ENCODE measurements around the gene PFN3. TPM values are rescaled to one million over a fixed set of nuclear protein-coding genes. Genes with fewer than 3 reads are reported as not detected.

The PFN3 gene, protein sequence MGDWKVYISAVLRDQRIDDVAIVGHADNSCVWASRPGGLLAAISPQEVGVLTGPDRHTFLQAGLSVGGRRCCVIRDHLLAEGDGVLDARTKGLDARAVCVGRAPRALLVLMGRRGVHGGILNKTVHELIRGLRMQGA
- polyA plus RNA-seq (ENCODE audit: insufficient read length in 4 of 4) = 1 to 10 TPM in 3 of 4 donors, under 1 TPM in 1; 0.50 to 2.2 (median 1.1) TPM

DNA sequence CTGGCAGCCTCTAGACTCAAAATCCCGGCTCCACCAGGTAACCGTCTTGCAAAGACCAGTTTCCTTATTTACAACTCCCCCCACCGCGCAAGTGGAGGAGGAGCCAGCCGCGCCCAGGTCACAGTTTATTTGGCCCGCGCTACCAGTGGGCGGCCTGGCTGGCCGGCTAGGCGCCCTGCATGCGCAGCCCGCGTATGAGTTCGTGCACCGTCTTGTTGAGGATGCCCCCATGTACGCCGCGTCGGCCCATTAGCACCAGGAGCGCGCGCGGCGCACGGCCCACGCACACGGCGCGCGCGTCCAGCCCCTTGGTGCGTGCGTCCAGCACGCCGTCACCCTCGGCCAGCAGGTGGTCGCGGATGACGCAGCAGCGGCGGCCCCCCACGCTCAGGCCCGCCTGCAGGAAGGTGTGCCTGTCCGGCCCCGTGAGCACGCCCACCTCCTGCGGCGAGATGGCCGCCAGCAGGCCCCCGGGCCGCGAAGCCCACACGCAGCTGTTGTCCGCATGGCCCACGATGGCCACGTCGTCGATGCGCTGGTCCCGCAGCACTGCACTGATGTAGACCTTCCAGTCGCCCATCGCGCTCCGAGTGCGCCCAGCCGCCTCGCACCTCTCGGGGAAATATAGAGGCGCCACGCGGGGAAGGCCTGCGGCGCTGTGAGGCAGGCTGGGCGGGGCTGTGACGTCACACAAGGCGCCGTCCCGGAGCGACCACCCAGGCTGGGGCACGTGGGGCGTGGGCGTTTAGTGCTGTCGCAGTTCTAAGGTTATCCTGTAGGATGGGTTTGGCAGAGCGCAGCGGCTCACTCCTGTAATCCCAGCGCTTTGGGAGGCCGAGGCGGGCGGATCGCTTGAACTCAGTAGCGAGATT lies at the start of gene PFN3:
Gene PFN3 (minus strand): TSS at position 665 of the 872 bp plus-strand sequence. CDS start 85 bp downstream, at position 580.
- DNase-seq (ENCODE audit: low read depth in 4 of 4, low spot score in 3 of 4) = no peak

DNA sequence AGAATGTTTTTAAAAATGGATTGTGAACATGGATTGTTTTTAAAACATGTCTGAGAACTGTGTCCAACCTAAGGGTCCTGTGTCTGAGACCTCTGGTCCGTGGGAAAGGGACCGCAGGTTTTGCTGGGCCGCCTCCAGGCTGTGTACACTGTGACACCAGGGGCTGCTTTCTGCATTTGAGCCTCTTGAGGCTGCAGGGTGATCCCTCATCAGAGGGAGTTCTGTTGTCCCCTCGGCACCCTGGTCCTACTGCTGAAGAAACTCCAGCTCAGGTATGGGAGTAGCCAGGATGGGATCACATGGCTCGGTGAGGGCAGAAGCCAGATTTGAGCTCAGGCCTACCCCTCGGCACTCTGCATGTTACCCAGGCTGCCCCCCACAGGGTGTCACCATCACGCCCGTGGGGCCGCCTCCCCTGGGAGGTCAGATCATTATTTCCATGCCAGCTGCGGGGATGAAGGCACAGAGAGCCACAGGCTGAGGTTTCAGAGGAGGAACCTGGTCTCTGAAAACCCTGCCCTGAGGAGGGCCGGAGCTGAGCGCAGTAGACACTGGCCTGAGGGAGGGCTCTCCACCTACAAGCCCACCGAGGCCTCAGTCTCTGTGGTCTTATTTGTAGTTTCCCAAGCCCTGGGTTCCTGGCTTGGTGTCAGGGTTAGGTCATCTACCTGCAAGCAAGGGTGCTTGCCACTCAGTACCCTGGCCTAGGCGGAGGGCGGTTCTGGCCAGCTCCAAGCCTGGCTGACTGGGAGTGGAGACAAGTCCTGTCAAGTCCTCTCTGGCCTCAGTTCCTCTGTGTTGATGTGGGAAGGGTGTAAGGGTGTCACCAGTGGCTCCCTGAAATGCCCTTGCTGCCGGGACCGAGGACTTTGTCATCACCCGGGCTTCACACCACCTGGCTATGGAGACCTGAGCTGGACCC lies 48.9 kb upstream of the PFN3 start:
- DNase-seq (ENCODE audit: low read depth in 4 of 4, low spot score in 3 of 4) = no peak

DNA sequence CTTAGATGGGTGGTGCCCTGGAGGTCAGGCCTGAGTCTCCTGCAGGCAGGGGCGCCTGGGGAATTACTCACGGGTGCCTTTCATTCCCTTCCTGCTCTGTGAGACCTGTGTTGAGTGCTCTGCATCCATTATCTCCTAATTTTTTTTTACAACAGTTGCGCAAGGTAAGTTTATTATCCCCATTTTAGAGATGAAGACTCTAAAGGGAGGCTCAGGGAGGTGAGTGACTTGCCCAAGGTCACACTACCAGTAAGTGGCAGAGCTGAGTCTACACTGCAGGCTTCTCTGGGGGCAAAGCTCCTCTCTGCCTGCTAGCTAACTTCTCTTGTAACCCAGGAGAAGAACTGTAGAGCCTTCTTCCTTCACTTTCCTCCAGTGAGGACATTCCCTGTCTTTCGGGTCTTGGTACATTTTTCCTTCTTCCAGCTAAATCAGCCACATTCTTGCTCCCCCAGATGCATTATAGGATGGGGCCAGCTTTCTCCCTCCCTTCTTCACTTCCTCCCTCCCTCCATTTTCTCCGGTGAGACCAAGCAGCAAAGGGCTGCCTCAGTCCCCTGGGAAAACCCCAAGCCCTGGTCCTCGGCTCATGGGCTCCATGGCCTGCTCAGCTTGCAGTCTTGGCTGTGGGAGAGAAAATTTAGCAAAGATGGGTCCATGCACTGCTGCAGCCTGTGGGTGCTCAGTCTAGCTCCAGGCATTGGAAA lies 47.9 kb upstream of the PFN3 start:
- DNase-seq (ENCODE audit: low read depth in 4 of 4, low spot score in 3 of 4) = no peak

DNA sequence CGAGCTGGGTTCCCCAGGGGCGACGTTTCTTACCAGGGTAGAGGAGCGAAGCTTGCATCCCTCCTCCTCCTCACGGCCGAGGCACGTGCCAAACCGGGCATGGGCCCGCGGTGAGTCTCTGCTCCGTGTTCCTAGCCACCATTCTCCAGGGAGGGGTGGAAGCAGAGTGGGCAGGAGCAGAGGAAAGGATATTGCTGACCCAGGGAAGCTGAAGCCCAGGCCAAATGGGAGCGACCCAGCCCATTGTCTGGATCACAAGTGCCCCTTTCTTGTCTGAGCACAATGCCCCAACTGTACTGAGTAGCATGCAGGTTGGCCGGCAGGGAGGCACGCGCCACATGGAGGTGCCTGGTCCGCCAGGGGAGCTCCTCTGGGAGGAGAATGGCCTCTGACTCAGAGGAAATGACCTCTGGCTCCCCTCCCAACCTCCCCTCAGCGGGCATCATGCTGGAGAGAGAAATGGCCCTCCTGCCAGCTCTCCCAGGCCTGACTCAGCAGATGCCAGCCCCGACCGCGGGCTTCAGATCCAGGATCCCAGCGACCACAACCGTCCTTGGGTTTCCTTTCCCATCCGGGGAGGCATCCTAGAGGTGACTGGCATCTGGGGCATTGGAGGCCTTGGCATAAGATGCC lies 47.3 kb upstream of the PFN3 start:
- no peak for DNase-seq (ENCODE audit: low read depth in 4 of 4, low spot score in 3 of 4)

DNA sequence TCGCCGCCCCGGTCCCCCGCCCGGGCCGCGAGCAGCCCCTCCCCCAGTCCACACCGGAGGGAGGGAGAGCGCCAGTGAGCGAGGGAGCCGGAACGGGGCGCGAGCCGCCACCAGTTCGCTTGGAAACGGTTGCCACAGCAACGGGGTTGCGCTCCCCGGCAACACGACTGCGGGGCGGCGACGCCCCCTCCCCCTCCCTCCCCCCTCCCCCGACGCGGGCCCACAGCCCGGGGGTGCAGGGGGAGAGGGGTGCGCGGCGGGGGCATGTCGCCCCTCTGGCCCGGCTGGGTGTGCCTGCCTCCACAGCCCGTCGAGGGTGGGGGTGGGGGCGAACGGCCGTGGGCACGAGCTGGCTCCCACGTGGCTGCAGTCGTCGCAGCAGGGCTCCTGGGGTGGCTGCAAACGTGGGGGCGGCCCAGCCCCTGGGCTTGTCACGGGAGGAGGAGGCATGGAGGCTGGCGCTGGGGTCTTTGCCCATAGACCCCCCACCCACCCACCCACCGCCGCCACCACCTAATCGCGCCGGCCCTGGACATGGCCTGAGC lies 46.7 kb upstream of the PFN3 start:
- no peak for DNase-seq (ENCODE audit: low read depth in 4 of 4, low spot score in 3 of 4)

DNA sequence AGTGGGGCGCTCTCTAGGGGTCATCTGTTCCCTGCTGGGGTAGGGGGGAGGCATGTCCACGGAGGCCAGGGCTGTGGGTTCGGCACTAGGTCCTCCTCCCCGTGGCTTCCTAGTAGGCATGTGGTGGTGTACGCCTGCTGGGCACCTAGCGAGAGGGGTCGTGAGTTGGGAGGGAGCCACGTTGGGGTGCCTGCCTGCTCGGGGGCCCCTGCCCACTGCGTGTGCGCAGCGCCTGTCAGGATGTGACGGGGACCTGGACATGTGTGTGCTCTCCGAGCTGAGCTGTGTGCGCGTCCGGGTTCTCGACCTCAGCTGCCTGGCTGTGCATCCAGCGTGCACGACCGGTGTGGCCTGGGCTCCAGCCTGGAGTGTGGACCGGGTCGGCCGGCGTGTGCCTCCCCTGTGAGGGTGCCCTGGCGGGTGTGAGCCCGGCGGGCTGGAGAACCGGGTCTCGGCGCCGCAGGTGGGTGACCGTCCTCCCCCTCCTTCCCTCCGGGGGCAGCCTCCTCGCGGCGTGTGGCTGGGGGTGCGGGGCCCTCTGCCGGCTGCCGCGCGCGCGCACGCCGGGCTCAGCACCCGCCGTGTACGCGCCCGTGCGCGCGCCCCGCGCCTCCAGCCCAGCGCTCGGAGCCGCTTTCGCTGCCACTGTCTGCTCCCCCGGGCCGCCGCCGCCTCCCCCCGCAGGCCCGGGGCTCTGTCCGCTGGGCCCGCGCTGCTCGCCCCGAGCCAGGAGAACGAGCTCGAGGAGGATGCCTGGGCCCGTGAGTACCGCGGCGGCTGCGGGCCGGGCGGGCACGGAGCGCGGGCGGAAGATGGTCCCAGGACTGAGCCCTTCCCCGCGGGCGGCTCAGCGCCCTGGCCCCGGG lies 46.0 kb upstream of the PFN3 start, which contains the start of gene PRR7:
Gene PRR7 (plus strand): TSS at position 615 of the 866 bp plus-strand sequence. CDS start 8,254 bp downstream, outside the sequence.
- no peak for DNase-seq (ENCODE audit: low read depth in 4 of 4, low spot score in 3 of 4)

DNA sequence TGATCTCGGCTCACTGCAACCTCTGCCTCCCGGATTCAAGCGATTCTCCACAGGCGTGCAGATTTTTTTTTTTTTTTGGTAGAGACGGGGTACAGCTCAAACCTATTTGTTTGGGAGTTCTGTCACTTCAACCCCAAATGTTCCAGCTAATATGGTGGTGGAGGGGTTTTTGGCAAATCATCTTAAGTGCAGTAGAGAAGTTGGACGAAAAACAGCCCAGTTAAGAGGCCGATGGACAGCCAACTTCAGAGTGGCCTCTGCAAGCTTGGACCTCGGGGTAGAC lies 45.4 kb upstream of the PFN3 start:
- DNase-seq (ENCODE audit: low read depth in 4 of 4, low spot score in 3 of 4) = no peak

DNA sequence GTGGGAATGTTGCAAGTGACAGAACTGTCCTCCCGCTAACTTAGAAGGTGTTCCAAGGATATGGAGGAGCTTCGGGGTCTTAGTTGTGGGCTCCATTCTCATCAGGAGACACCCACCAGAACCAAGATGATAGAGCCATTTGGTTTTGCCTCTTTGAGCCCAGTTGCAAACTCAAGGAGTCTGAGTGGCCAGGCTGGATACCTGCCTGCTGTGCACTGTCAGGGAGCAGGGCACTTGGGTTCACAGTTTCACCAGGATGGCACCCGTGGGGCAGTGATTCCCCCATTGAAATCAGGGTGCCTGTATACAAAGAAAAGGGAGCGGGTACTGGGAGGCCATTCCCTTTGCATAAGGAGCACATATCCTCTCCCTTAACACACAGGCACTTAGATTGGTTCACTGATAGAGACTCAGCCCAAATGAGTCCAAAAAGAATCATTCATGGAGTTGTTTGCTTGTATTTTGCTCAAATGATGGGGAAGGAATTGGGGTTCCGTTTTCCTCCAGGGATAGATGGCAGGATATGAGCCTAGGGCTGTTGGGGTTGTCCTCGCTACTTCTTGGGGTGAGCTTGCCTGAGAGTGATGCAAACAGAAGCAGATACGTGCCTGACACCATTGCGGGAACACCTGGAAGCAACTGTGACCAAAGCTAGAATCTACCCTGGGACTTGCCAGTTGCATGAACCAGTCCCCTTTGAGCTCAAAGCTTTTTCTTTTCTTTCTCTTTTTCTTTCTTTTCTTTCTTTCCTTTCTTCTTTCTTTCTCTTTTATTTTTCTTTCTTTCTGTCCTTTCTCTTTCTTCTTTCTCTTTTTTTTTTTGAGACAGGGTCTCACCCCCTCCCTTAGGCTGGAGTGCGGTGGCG lies 44.8 kb upstream of the PFN3 start:
- DNase-seq (ENCODE audit: low read depth in 4 of 4, low spot score in 3 of 4) = no peak

DNA sequence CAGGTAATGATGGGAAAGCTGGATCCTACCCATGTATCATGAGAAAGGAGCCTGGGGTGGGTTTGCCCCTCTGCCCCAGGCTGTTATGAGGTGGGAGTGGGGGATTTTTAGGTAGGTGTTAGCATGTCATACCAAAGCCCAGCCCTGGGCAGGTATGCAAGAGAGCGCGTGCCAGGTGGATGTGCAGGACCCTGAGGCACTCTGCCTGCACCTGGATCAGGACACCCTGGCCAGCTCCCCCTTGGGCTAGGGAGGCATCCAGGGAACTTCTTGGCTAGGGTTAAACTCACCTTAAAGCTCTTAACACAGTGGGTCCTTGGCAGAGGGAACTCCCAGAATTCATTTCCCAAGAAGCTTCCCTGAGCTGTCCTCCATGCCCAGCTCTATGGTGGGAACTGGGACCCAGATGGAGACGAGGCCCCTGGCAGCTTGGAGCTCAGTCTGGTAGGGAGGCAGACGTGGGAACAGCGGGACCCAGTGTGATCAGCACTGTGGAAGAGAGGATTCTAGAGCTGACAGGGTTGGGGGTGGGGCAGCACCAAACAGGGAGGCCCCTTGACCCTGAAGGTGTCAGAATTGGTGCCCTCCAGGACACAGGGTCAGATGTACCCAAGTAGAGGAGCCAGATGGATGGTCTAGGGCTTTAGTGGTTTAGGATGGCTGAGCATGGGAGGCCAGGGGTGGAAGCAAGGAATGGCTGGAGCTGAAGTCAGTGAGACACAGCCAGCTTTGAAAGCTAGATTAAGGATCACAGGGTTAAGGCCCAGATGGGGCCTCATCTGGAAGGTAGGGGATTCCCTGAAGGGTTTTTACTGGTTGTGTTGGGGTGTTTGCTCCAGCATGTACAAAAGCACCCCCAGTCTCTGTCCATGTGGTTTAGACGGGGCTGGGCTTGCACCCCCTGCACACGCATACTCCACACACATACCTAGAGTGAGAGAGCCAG lies 43.9 kb upstream of the PFN3 start:
- DNase-seq (ENCODE audit: low read depth in 4 of 4, low spot score in 3 of 4) = no peak

DNA sequence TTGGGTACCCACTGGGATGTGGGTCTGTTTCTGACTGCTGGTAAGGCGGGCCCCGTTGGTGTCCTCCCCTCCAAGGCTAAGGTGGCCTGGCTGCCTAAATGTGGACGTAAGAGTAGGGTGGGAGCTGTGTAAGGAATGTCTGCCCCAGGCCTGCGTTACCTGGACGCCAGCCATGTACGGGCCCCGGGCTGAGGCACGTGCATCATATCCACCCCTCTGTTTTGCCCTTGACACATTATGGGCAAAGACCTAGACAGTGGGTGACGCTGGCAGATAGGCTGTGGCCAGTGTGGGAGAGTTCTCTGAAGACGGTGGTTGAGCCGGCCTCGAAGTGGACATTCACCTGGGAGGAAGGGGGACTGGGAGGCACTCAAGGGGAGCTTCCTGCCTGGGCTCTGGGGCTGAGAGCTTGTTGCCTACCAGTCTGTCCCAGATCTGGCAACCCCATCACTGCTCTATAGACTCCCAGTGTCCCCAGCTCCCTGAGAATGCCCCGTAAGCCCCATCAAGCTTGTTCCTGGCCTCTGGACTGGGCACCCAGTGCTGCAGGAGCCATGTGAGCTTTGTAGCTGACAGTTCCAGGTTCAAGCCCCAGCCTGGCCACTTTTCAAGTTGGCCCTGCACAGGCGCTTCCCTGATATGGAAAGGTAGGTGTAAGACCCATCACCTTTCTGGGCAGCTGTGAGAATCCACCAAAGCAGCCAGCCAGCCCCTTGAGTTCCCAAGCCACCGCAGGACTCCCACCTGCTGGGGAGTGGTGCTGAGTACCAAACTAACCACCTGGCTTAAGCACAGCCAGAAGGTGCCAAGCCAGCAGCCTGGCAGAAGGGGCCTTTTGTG lies 42.9 kb upstream of the PFN3 start:
- DNase-seq (ENCODE audit: low read depth in 4 of 4, low spot score in 3 of 4) = no peak

DNA sequence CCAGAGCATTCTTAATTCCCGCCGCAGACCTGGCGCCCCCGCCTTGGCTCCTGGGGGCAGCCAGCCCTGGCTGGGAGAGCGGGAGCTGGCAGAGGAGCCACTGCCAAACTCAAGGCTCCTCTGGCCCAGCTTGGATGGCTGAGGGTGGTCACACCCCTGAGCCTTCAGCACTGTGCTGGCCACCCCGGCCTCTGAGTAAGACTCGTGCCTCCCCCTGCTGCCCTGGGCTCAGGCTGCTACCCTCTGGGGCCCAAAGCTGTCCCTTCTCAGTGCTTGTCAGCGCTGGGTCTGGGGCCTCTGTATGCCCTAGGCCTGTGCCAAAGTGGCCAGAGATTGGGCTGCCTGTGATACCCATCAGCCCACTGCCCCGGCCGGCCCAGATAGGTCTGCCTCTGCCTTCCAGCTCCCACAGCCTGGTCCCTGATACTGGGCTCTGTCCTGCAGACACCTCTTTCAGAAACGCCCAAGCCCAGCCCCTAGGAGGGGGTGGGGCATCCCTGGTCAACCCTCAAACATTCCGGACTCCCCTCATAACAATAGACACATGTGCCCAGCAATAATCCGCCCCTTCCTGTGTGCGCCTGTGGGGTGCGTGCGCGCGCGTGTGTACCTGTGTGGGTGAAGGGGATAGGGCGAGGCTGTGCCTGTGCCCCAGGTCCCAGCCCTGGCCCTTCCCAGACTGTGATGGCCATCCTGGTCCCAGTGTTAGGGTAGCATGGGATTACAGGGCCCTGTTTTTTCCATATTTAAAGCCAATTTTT lies 41.8 kb upstream of the PFN3 start:
- DNase-seq (ENCODE audit: low read depth in 4 of 4, low spot score in 3 of 4) = no peak

DNA sequence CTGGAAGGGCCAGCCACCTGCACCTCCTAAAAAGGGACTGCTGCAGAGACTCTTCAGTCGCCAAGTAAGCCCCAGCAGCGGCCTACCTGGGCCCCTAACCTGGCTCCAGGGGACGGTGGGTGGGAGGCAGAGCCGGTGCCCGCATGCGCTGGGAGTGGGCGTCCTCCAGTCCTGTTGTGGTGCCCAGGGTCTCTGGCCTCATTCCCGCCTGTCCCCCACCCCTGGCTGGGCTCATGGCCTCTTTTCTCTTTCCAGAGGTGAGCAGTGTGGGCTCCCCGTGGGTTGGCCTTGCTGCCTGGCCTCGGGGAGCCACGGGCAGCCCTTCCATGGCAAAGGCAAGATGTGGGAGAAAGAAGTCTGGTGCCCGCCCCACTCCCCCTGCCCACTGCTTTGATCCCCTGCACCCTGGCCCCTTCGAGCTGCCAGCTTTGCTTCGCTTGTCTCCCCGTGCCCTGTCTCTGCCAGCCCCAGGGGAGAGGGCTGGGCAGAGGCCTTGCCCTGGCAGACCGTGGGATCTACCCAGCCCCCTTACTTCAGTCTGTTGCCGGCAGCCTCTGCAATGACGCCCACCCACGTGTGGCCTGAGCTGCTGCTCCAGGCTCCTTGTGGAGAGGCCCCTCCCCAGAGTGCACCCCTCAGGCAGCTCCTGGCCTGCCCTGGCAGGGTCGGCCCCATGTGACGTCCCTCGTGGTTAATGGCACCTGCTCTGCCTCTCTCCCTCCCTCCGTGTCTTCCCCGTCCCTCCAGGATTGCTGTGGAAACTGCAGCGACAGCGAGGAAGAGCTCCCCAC lies 40.7 kb upstream of the PFN3 start:
- DNase-seq (ENCODE audit: low read depth in 4 of 4, low spot score in 3 of 4) = no peak

DNA sequence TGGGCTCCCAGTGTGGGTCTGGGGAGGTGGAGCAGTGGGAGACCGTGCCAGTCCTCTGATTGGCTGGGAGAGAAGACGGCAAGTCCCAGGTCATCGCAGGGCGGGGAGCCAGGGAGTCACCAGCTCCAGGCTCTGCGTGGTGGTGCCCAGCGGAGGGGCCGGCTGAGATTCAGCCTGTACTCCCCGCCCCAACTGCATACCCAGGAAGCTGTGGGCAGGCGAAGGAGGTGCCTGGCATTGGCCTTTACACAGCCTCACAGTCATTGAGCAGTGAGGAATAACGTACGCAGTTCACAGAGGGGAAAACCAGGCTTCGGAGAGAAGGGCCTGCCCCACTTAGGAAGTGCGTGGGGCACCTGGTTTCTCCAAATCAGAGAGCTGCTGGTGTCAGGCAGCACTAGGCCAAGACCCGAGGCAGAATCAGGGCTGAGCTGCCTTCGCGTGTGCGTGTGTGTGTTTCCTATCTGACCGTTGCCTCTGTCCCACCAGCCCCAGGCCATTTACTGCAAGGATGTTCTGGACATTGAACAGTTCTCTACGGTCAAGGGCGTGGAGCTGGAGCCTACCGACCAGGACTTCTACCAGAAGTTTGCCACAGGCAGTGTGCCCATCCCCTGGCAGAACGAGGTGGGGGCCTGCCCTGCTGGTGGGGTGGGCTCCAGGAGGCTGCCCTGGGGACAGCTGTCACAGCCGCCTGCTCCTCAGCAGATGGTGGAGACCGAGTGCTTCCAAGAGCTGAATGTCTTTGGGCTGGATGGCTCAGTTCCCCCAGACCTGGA lies 39.9 kb upstream of the PFN3 start:
- DNase-seq (ENCODE audit: low read depth in 4 of 4, low spot score in 3 of 4) = no peak

Measured in right renal pelvis (tissue), 4 donors.